Mucosa of descending colon (tissue), 3 donors: Measurements from ENCODE around the gene CD200R1. TPM values are rescaled to one million over a fixed set of nuclear protein-coding genes. Genes with fewer than 3 reads are reported as not detected.

Experiments
- ATAC-seq: fragments of 200-7000 bp; cut with Tn5 transposase; one replicate; pipeline ENCODE4 v1.9.1; 2020; ENCODE audit warnings: mild to moderate bottlenecking, moderate library complexity
- DNase-seq, 3 donors: peaks; one replicate each; pipeline ENCODE4 v3.0.0-alpha.2; 2020
- H3K36me3 ChIP-seq: fragments of 200-600 bp; one replicate; pipeline ENCODE4 v1.8.0; 2021; ENCODE audit warnings: low read depth, mild to moderate bottlenecking
- H3K4me1 ChIP-seq: fragments of 200-600 bp; one replicate; pipeline ENCODE4 v1.8.0; 2021; ENCODE audit warnings: low read depth, mild to moderate bottlenecking
- H3K4me3 ChIP-seq: fragments of 200-600 bp; one replicate; pipeline ENCODE4 v1.8.0; 2021; ENCODE audit warnings: mild to moderate bottlenecking
- H3K9me3 ChIP-seq: fragments of 200-600 bp; one replicate; pipeline ENCODE4 v1.8.0; 2021; ENCODE audit warnings: mild to moderate bottlenecking
- CTCF ChIP-seq: fragments of 200-600 bp; IDR thresholded peaks from one replicate; pipeline ENCODE4 v1.8.0; 2022; ENCODE audit warnings: antibody characterized with exemption, mild to moderate bottlenecking
- intact Hi-C, 2 donors: fragments of 100-400 bp; cut with DNase I in 1 of 2; cut with micrococcal nuclease in 1 of 2; formaldehyde crosslinking; loops; one replicate each; pipeline versions ENCODE4 v1.11.0 to v1.11.1; 2022; cut with DNase I, micrococcal nuclease
- total RNA-seq, 3 donors: library from RNA; stranded (reverse); fragmentation: NEBNext Ultra II Directional in 2 of 3; extraction: Animal tissue kit (Norgen Biotek cat#: 25700) in 2 of 3; gene quantifications; one replicate each; pipeline versions ENCODE4 v1.2.1 to v1.2.4, GENCODE V29; 2021 to 2023
- donor health status: DM: no; HTN: no; CAD: no; lungs with moderate emphysema.
- donor health status: DM: no; HTN: no; CAD: no.
- donor health status: DM: no; HTN: yes; CAD: no.

Gene CD200R1
- total RNA-seq, 3 donors from 2014 or later: 0.52 to 2.6 (median 1.8) TPM

GRCh38 chr3:112871735-112872134 is 103.2 kb downstream of the CD200R1 start:
- Histone ChIP-seq H3K4me3 (no peak overlapping the region), H3K36me3 (no peaks in the 10 kb centered on the region), H3K9me3 (peaks cover 5% of the 10 kb centered on the region), H3K4me1 (no peaks in the 10 kb centered on the region)
- intact Hi-C loops: no loop called here
- ATAC-seq (no peak), DNase-seq (no peak)
- TF ChIP-seq CTCF: no peak

Other genes starting within 250 kb of the CD200R1 start
- gene CD200R1L, start 128.2 kb downstream of the CD200R1 start, total RNA-seq: not detected
- gene GTPBP8, start 15.9 kb upstream of the CD200R1 start, total RNA-seq: 10 to 100 TPM; 11.8 to 17.4 (median 17.0) TPM
- 10 to 100 TPM in 2 of 3 donors, 1 to 10 TPM in 1; 4.9 to 70.9 (median 12.1) TPM for gene BOC, start 236.5 kb upstream of the CD200R1 start, total RNA-seq